GM12878 (cell line): ENCODE results near the gene ANKS1A. TPM values are rescaled to one million over a fixed set of nuclear protein-coding genes. Genes with fewer than 3 reads are reported as not detected.

ENCODE experiments used
- BHLHE40 ChIP-seq, 2 experiments: fragments of 450-650 bp in 1 of 2; IDR thresholded peaks; 2 replicates each; pipeline ENCODE4 v1.6.1; 2011 to 2017; ENCODE audit warnings: low read depth in 2 of 2, borderline replicate concordance in 1 of 2, improper control_type of control experiment in 1 of 2, low read length in 1 of 2, mild to moderate bottlenecking in 1 of 2
- CREB1 ChIP-seq: IDR thresholded peaks from 2 replicates; pipeline ENCODE4 v1.6.1; 2012; ENCODE audit warnings: low read depth, mild to moderate bottlenecking, inconsistent platforms
- CREM ChIP-seq: IDR thresholded peaks from 2 replicates; pipeline ENCODE4 v1.6.1; 2014; ENCODE audit warnings: antibody characterized with exemption, low read depth
- NRF1 ChIP-seq: conservative IDR thresholded peaks from 2 replicates; pipeline ENCODE4 v1.6.1; 2011; ENCODE audit warnings: mild to moderate bottlenecking, low read depth, low read length, improper control_type of control experiment
- RAD21 ChIP-seq: IDR thresholded peaks from 2 replicates; pipeline ENCODE4 v1.6.1; 2011; ENCODE audit warnings: mild to moderate bottlenecking, low read depth, low read length, moderate library complexity; ENCODE audit not compliant: insufficient read depth
- RFX5 ChIP-seq: IDR thresholded peaks from 2 replicates; pipeline ENCODE4 v1.6.1; 2011; ENCODE audit warnings: low read depth, low read length, improper control_type of control experiment
- SMARCA5 ChIP-seq: fragments of 450-650 bp; IDR thresholded peaks from 2 replicates; pipeline ENCODE4 v1.6.1; 2017; ENCODE audit warnings: mild to moderate bottlenecking
- polyA plus RNA-seq, 11 experiments: library from polyadenylated mRNA; depleted of rRNA in 4 of 11; unstranded in 6 of 11; stranded (reverse) in 5 of 11; fragments of >200 nt; fragmentation: Nextera tagmentation in 4 of 11; fragmentation: Illumina TruSeq in 1 of 11; extraction: Ambion mirVana in 4 of 11; extraction: Trizol in 1 of 11; gene quantifications; 1 replicate in 1 of 11; 2 replicates in 10 of 11; pipeline versions ENCODE4 v1.2.1 to v1.2.3, GENCODE V29; 2011 to 2016; ENCODE audit warnings: inconsistent platforms in 2 of 11, missing spikeins in 2 of 11, low read depth in 1 of 11
- total RNA-seq, 4 experiments: library from RNA; depleted of rRNA in 3 of 4; stranded (reverse); fragments of >200 nt in 3 of 4; fragmentation: Illumina TruSeq in 1 of 4; extraction: Trizol in 1 of 4; gene quantifications; 2 replicates each; pipeline versions ENCODE4 v1.2.1 to v1.2.3, GENCODE V29; 2013 to 2021
- TF ChIP-seq, protein P1 (sequence below): fragments of 450-650 bp; formaldehyde crosslinking; IDR thresholded peaks from 2 replicates; pipeline ENCODE4 v1.4.0; 2020; ENCODE audit warnings: mild to moderate bottlenecking, moderate library complexity
- TF ChIP-seq, protein P2 (sequence below): IDR thresholded peaks from 2 replicates; pipeline ENCODE4 v1.6.1; 2011; ENCODE audit warnings: low read depth, mild to moderate bottlenecking, low read length, moderate library complexity, borderline replicate concordance; ENCODE audit errors: extremely low read depth

Gene ANKS1A
- total and polyA plus RNA-seq, 10 of the 15 experiments (the other 5 are each of a cell fraction or from before 2014, with no cell fraction given), result 0.60 to 7.0 (median 3.0) TPM

DNA sequence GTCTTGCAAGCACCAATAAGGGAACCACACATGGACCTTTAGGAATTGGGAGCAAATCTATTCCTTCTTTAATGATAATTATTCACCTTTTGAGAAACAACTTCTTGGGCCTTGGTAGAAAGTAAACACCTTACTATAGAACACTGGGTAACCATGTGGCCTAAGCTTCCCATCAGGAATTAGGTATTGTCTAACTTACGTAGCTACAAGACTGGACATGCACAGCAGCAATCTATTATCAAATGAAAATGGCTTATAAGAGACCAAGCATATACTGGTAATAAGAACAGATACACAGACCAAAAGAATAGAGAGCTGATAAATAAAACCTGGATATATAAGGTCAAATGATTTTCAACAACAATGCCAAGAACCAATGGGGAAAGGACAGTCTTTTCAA, 235.3 kb downstream of the ANKS1A start (continued):
- TF ChIP-seq, protein P1, sequence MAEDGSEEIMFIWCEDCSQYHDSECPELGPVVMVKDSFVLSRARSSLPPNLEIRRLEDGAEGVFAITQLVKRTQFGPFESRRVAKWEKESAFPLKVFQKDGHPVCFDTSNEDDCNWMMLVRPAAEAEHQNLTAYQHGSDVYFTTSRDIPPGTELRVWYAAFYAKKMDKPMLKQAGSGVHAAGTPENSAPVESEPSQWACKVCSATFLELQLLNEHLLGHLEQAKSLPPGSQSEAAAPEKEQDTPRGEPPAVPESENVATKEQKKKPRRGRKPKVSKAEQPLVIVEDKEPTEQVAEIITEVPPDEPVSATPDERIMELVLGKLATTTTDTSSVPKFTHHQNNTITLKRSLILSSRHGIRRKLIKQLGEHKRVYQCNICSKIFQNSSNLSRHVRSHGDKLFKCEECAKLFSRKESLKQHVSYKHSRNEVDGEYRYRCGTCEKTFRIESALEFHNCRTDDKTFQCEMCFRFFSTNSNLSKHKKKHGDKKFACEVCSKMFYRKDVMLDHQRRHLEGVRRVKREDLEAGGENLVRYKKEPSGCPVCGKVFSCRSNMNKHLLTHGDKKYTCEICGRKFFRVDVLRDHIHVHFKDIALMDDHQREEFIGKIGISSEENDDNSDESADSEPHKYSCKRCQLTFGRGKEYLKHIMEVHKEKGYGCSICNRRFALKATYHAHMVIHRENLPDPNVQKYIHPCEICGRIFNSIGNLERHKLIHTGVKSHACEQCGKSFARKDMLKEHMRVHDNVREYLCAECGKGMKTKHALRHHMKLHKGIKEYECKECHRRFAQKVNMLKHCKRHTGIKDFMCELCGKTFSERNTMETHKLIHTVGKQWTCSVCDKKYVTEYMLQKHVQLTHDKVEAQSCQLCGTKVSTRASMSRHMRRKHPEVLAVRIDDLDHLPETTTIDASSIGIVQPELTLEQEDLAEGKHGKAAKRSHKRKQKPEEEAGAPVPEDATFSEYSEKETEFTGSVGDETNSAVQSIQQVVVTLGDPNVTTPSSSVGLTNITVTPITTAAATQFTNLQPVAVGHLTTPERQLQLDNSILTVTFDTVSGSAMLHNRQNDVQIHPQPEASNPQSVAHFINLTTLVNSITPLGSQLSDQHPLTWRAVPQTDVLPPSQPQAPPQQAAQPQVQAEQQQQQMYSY (CRISPR knock-in tag), result no peak
- TF ChIP-seq SMARCA5 (no peak), BHLHE40 (IDR thresholded peaks at IDR 0.05; ENCODE audit: borderline replicate concordance in 1 of 2, low read depth in 2 of 2, low read length in 1 of 2) (no peak), CREM (no peak), RAD21 (no peak), NRF1 (no peak), CREB1 (no peak), RFX5 (no peak)
- TF ChIP-seq, protein P2, sequence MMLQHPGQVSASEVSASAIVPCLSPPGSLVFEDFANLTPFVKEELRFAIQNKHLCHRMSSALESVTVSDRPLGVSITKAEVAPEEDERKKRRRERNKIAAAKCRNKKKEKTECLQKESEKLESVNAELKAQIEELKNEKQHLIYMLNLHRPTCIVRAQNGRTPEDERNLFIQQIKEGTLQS, result no peak
- TF ChIP-seq, all 136 proteins: peak for 0
